GM21825 (cell line): Measurements from ENCODE around the gene BRD4.

Experiments
- ATAC-seq: cut with Tn5 transposase; IDR thresholded peaks from one replicate; pipeline ENCODE4 v1.9.1; 2021; ENCODE audit warnings: mild to moderate bottlenecking, moderate library complexity; ENCODE audit not compliant: unreplicated experiment

Gene BRD4

GRCh38 chr19:15236886-15237285, 95.5 kb downstream of the BRD4 start:
- ATAC-seq: no peak

GRCh38 chr19:15235781-15236180, 96.6 kb downstream of the BRD4 start:
- ATAC-seq: no peak

GRCh38 chr19:15234431-15235130, 97.8 kb downstream of the BRD4 start:
- ATAC-seq: no peak

DNA sequence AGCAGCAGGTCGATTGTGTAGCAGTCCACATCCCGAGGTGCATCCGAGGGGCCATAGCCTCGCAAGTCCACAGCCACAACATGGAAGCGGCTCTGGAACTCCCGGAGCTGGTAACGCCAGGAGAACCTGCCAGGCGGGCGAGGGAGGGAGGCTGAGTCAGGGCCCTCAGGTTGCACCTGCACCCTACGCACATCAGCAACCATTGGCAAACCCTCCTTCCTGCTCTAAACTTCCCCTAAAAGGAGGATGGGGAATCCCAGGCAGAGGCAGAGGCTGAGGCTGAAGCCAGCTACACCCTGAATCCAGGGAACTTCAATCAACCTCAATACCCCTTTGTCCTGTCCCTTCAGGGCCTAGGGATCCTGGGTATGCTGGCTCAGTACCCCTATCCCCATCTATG, 101.1 kb downstream of the BRD4 start:
- ATAC-seq: no peak

GRCh38 chr19:15227261-15227660, 105.1 kb downstream of the BRD4 start:
- ATAC-seq: no peak

- no peak for ATAC-seq
Observed at GRCh38 chr19:15225760-15226159, 106.6 kb downstream of the BRD4 start.

- no peak for ATAC-seq
Observed at GRCh38 chr19:15223649-15224361, 108.5 kb downstream of the BRD4 start.

- peak; percentile 72 for ATAC-seq
Observed at GRCh38 chr19:15222738-15223648, 109.3 kb downstream of the BRD4 start.

- ATAC-seq: no peak
Observed at GRCh38 chr19:15220833-15221232, 111.5 kb downstream of the BRD4 start.

GRCh38 chr19:15218501-15218900, 113.8 kb downstream of the BRD4 start:
- ATAC-seq: no peak

GRCh38 chr19:15216363-15216762, 116.0 kb downstream of the BRD4 start:
- no peak for ATAC-seq

DNA sequence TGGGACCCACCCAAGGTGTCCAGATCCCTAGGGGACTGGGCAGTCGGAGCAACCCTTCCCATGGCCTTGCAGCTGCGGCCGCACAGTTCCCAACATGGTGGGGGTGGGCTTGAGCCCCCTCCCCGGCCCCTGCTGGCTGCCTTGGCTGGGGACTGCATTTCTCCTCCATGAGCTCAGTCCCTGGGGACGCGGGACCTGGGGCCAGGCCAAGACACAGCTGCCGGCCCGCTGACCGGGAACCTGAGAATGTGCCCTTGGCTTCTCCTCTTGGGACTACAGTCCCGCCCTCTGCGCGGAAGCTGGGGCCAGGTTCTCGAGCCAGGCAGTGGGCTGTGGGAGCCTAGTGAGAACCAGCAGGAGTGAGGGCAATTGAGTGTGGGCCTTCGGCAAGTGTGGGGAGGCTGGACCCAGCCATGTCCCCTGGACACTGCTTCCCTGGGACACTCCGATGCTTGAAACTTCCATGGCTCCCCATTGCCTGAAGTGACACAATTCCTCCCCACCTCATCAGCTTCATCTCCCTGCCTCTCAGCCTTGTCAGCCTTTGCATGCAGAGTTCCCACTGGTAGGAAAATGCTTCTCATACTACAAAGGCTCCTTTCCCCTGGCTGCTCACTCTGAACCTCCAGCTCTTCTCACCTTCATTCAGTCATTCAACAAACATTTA, 118.5 kb downstream of the BRD4 start:
- no peak for ATAC-seq

DNA sequence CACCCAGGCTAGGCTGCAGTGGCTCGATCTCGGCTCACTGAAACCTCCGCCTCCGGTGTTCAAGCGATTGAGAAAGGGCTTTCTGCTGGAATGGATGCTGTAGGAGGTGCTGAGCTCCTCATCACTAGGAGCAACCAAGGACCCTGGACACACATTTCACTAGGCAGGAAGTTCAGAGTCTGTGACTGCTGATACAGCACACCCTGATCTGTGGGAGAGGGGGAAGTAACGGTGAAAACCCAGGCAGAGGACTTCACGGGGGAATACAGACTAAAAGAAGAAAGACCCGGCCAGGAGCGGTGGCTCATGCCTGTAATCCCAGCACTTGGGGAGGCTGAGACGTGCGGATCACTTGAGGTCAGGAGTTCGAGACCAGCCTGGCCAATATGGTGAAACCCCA, 119.6 kb downstream of the BRD4 start:
- ATAC-seq: no peak

DNA sequence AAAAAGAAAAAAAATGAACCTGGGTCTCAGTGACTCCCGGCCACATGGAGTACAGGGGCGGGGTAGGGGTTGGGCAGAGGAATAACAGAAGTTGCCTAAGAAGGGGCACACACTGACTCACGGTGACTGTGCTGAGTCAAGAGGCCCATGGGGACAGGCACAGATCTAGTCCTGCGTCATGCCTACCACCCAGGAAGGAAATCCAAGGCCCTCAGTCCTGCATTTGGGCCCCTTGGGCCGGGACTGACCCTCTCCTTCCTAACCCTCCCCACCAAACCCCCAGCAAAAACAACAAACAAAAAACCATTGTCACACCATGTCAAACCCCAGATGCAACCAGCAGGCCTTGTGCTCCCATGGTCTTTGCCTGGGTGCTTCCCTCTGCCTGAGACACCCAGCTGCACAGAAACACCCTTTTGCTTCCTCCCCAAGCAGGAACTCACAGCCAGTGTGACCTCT, 122.0 kb downstream of the BRD4 start:
- ATAC-seq: no peak

DNA sequence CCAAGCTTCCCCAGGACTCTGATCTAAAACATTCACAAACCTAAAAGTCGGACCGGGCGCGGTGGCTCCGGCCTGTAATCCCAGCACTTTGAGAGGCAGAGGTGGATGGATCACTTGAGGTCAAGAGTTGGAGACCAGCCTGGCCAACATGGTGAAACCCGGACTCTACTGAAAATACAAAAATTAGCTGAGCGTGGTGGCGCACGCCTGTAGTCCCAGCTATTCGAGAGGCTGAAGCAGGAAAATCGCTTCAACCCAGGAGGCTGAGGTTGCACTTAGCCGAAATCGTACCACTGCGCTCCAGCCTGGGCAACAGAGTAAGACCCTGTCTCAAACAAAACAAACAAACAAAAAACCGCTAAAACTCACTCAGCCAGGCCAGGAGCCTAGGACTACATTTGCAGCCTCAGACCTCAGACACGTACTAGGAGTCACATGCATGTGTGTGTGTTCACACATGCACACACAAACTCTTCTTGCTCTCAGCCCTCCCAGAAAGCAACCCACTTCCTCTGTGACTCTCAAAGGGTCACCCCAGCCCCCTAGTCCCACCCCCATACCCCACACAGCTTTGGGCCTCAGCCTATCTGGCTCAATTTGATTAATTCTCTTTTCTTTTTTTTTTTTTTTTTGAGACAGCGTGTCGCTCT, 130.8 kb downstream of the BRD4 start:
- ATAC-seq: no peak

DNA sequence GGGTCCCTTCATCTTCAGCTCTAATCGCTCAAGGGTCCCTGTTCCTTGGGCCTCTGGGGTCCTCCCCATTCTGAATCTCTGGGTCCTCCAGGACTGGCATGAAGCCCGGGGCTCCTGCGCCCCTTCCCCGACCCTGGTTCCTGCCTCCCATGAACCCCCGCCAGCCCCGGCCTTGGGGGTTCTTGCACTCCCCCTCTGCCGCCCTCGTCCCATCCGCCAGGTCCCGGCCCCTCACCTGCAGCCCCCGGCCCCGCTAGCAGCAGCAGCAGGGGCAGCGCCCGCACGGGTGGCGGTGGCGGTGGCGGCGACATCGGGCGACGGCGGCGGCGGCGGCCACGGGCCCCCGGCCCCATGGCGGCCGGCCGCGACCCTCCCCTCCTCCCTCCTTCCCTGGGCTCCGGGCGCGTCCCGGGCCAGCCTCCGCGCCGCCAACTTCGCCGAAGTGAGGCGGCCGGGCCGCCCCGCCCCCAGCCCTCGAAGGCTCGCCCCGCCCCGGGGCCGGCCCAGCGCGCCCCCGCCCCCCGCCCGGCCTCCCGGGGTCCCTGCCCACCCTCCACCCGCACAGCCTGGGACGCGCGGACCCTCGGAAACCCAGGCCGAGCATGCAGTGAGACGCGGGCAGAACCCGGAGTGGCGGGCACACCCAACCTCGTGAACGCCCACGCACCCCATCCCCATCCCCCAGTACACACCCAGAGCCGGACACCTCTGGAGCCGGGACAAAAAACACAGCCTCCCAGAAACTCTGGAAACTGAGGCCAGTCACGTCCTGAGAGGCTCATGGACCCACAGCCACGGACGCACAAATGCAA, 131.6 kb downstream of the BRD4 start, which contains the start of gene NOTCH3:
TSS of gene NOTCH3 (minus strand) at position 443 of the 812 bp plus-strand sequence. CDS start at position 353, 90 bp downstream.
- no peak for ATAC-seq

DNA sequence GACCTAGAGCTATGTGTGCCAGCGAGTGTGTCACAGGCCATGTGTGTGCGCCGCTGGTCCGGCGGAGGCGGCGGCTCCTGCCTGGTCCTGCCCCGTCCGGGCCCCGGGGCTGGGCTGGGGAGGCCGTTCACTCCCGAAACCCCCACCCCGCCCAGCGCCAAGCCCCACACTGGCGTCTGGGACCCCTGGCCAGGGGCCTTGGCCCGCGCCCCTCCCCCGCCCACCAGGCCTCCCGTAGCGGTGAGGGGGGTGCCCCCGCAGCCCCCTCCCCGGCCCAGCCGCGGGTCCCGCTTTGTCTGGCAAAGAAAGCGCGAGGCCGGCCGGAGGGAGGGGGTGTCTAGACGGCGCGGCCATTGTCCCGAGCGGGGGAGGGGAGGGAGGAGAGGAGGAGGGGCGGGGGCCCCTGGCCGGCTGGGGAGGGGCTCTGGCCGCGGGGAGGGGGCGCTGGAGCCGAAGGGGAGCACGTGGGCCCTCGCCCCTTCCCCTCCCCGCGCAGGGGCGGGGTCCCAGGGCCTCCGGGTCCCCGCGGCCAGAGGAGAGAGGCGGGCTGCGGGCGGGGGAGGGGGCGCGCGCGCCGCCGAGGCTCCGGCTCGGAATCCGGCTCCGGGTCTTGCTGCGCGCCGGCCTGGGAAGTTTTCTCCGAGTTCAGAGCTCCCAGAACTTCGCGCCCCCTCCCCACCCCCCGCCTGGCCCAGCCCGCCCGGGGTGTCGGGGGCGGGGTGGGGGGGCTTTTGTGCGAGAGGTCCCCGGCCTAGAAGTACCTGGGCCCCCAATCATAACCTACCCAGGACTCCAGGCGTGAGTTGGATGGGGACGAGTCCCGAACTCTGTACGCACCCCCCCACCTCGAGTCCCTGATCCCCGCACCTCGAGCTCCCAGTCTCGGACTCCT, 132.4 kb downstream of the BRD4 start:
- no peak for ATAC-seq

- ATAC-seq: no peak
Observed at GRCh38 chr19:15198951-15199660, 133.2 kb downstream of the BRD4 start.
